GM23248 (cell line): ENCODE data around the gene PRKCE. TPM values are rescaled to one million over a fixed set of nuclear protein-coding genes. Genes with fewer than 3 reads are reported as not detected.

Source experiments
- DNase-seq: peaks from one replicate; pipeline ENCODE4 v3.0.0-alpha.2; 2015
- H2AFZ ChIP-seq: fragments of 200-600 bp; sonication (generic); 2 replicates; pipeline ENCODE4 v1.6.1; 2016; ENCODE audit warnings: antibody characterized with exemption
- H3F3A ChIP-seq: fragments of 200-600 bp; sonication (generic); 2 replicates; pipeline ENCODE4 v1.6.1; 2016; ENCODE audit warnings: mild to moderate bottlenecking, antibody characterized with exemption, mixed run types; ENCODE audit not compliant: insufficient read depth
- H3K27ac ChIP-seq: fragments of 200-600 bp; sonication (generic); 2 replicates; pipeline ENCODE4 v1.5.1; 2016; ENCODE audit warnings: mild to moderate bottlenecking
- H3K27me3 ChIP-seq: fragments of 200-600 bp; sonication (generic); replicated peaks from 2 replicates; pipeline ENCODE4 v1.6.1; 2016; ENCODE audit warnings: mild to moderate bottlenecking; ENCODE audit not compliant: insufficient read depth
- H3K36me3 ChIP-seq: fragments of 200-600 bp; sonication (generic); 2 replicates; pipeline ENCODE4 v1.6.1; 2016; ENCODE audit warnings: low read depth, mild to moderate bottlenecking
- H3K4me1 ChIP-seq: fragments of 200-600 bp; sonication (generic); 2 replicates; pipeline ENCODE4 v1.6.1; 2016; ENCODE audit warnings: mild to moderate bottlenecking; ENCODE audit not compliant: insufficient read depth
- H3K4me2 ChIP-seq: fragments of 200-600 bp; sonication (generic); one replicate; pipeline ENCODE4 v1.6.1; 2016; ENCODE audit warnings: mild to moderate bottlenecking; ENCODE audit not compliant: unreplicated experiment
- H3K4me3 ChIP-seq: fragments of 200-600 bp; sonication (generic); 2 replicates; pipeline ENCODE4 v1.5.1; 2016; ENCODE audit warnings: mild to moderate bottlenecking
- H3K79me2 ChIP-seq: fragments of 200-600 bp; sonication (generic); 2 replicates; pipeline ENCODE4 v1.6.1; 2016; ENCODE audit warnings: mild to moderate bottlenecking; ENCODE audit not compliant: insufficient read depth
- H3K9ac ChIP-seq: fragments of 200-600 bp; sonication (generic); 2 replicates; pipeline ENCODE4 v1.6.1; 2016; ENCODE audit warnings: mild to moderate bottlenecking
- H3K9me2 ChIP-seq: fragments of 200-600 bp; sonication (generic); 2 replicates; pipeline ENCODE4 v1.6.1; 2016; ENCODE audit warnings: mixed run types, mild to moderate bottlenecking, moderate library complexity; ENCODE audit not compliant: insufficient read depth
- H3K9me3 ChIP-seq: fragments of 200-600 bp; sonication (generic); one replicate; pipeline ENCODE4 v1.6.1; 2017; ENCODE audit warnings: low read depth
- H4K20me1 ChIP-seq: fragments of 200-600 bp; sonication (generic); 2 replicates; pipeline ENCODE4 v1.6.0; 2016; ENCODE audit not compliant: insufficient read depth
- EZH2 ChIP-seq: fragments of 200-600 bp; sonication (generic); IDR thresholded peaks from 2 replicates; pipeline ENCODE4 v1.6.1; 2018; ENCODE audit warnings: antibody characterized with exemption, mild to moderate bottlenecking; ENCODE audit not compliant: insufficient read depth, poor library complexity, severe bottlenecking
- EZH2phosphoT487 ChIP-seq: fragments of 200-600 bp; sonication (generic); IDR thresholded peaks from 2 replicates; pipeline ENCODE4 v1.6.1; 2018; ENCODE audit warnings: antibody characterized with exemption, moderate library complexity, mild to moderate bottlenecking, low read depth; ENCODE audit not compliant: insufficient read depth
- WGBS, 2 experiments: methylation state at CpG; one replicate each; pipeline ENCODE4 v1.1.6; 2015 to 2017; ENCODE audit warnings: low lambda C conversion rate in 2 of 2, low coverage in 1 of 2; ENCODE audit errors: missing lambda C conversion rate in 2 of 2; 5-methylcytosine and 5-hydroxymethylcytosine counted together
- in situ Hi-C: fragments of 300-500 bp; cut with MboI; formaldehyde crosslinking; loops from 2 replicates; pipeline ENCODE4 v1.15.0; 2020
- polyA plus RNA-seq: library from polyadenylated mRNA; unstranded; fragments of >200 nt; fragmentation: Nextera tagmentation; extraction: Ambion mirVana; gene quantifications from 2 replicates; pipeline ENCODE4 v1.2.1, GENCODE V29; 2016
- total RNA-seq: library from RNA; depleted of rRNA; stranded (reverse); fragments of >200 nt; shearing (Covaris generic); gene quantifications from 2 replicates; pipeline ENCODE4 v1.2.3, GENCODE V29; 2014

PRKCE gene
- total and polyA plus RNA-seq, 2 experiments from 2014 or later = 5.9 to 7.0 TPM

GRCh38 chr2:46145017-46145416 is 493.5 kb downstream of the PRKCE start:
- Histone ChIP-seq H3K9ac (no peak overlapping the region), H3K27ac (no peak overlapping the region), H3F3A (no peaks in the 10 kb centered on the region), H4K20me1 (no peaks in the 10 kb centered on the region), H3K27me3 (no peaks in the 10 kb centered on the region), H3K4me3 (no peak overlapping the region), H3K79me2 (no peaks in the 10 kb centered on the region), H3K9me3 (no peaks in the 10 kb centered on the region), H3K4me1 (no peaks in the 10 kb centered on the region), H3K36me3 (no peaks in the 10 kb centered on the region), H2AFZ (no peak overlapping the region), H3K4me2 (no peak overlapping the region), H3K9me2 (no peaks in the 10 kb centered on the region)
- WGBS, 2 experiments = 93 to 94% methylated on average over 5 of the region's 5 CpGs
- DNase-seq = no peak
- TF ChIP-seq EZH2phosphoT487 = no peak
- no peak for TF ChIP-seq EZH2
- in situ Hi-C loops = no loop called here

GRCh38 chr2:46145840-46146239 is 494.4 kb downstream of the PRKCE start:
- H3K9ac ChIP-seq = no peak overlapping the region
- H3K27ac ChIP-seq = no peak overlapping the region
- DNase-seq = no peak
- H3K9me2 ChIP-seq = no peaks in the 10 kb centered on the region
- no peak overlapping the region for H3K4me3 ChIP-seq
- no peaks in the 10 kb centered on the region for H3K36me3 ChIP-seq
- TF ChIP-seq EZH2phosphoT487 (no peak), EZH2 (no peak)
- H3K4me1 ChIP-seq = no peaks in the 10 kb centered on the region
- no peaks in the 10 kb centered on the region for H3K79me2 ChIP-seq
- in situ Hi-C loops = no loop called here
- H3F3A ChIP-seq = no peaks in the 10 kb centered on the region
- no peaks in the 10 kb centered on the region for H4K20me1 ChIP-seq
- no peaks in the 10 kb centered on the region for H3K27me3 ChIP-seq
- no peaks in the 10 kb centered on the region for H3K9me3 ChIP-seq
- H2AFZ ChIP-seq = no peak overlapping the region
- H3K4me2 ChIP-seq = no peak overlapping the region

GRCh38 chr2:46146866-46147502 is 495.5 kb downstream of the PRKCE start:
- Histone ChIP-seq H3K9me3 (no peaks in the 10 kb centered on the region), H3K36me3 (no peaks in the 10 kb centered on the region), H3K9me2 (no peaks in the 10 kb centered on the region), H3K79me2 (no peaks in the 10 kb centered on the region), H3K4me2 (no peak overlapping the region), H3F3A (no peaks in the 10 kb centered on the region), H3K4me1 (no peaks in the 10 kb centered on the region), H3K27ac (no peak overlapping the region), H2AFZ (no peak overlapping the region), H3K9ac (no peak overlapping the region), H4K20me1 (no peaks in the 10 kb centered on the region), H3K4me3 (no peak overlapping the region), H3K27me3 (no peaks in the 10 kb centered on the region)
- no peak for DNase-seq
- no peak for TF ChIP-seq EZH2
- no peak for TF ChIP-seq EZH2phosphoT487
- WGBS, 2 experiments = 93 to 94% methylated on average over 4 of the region's 4 CpGs
- in situ Hi-C loops = no loop called here

- DNase-seq = no peak
- Histone ChIP-seq H3K9me2 (no peaks in the 10 kb centered on the region), H3K4me2 (no peak overlapping the region), H3F3A (no peaks in the 10 kb centered on the region), H3K79me2 (no peaks in the 10 kb centered on the region), H3K9ac (no peak overlapping the region), H3K4me3 (no peak overlapping the region), H3K27me3 (no peaks in the 10 kb centered on the region), H3K9me3 (no peaks in the 10 kb centered on the region), H3K36me3 (no peaks in the 10 kb centered on the region), H2AFZ (no peak overlapping the region), H4K20me1 (no peaks in the 10 kb centered on the region), H3K27ac (no peak overlapping the region), H3K4me1 (no peaks in the 10 kb centered on the region)
- 86 to 88% methylated on average over 6 of the region's 6 CpGs for WGBS, 2 experiments
- no peak for TF ChIP-seq EZH2
- no peak for TF ChIP-seq EZH2phosphoT487
- in situ Hi-C loops = no loop called here
These were observed 496.3 kb downstream of the PRKCE start for GRCh38 chr2:46147626-46148368.
